Measurements from ENCODE around the gene SEBOX.

Gene SEBOX

GRCh38 chr17:28338056-28338768 lies 26.8 kb downstream of the SEBOX start:
- ATAC-seq, result no peak

- no peak for ATAC-seq
Measured at GRCh38 chr17:28335959-28336871, 28.8 kb downstream of the SEBOX start.

- ATAC-seq, result peak; percentile 98 to 99
Measured at GRCh38 chr17:28335201-28335958, 29.6 kb downstream of the SEBOX start, which contains the start of the genes IFT20 and TNFAIP1. IFT20 (minus strand) TSS chr17:28335472; CDS start chr17:28331985, 3,487 bp downstream. TNFAIP1 (plus strand) TSS chr17:28335761; CDS start chr17:28339522, 3,761 bp downstream.

- ATAC-seq, result no peak
Measured at GRCh38 chr17:28334666-28335200, 30.3 kb downstream of the SEBOX start.

- no peak for ATAC-seq
Measured at GRCh38 chr17:28334171-28334570, 30.8 kb downstream of the SEBOX start.

GRCh38 chr17:28333083-28333746 lies 31.8 kb downstream of the SEBOX start:
- no peak for ATAC-seq

GRCh38 chr17:28331891-28332420 lies 33.0 kb downstream of the SEBOX start:
- no peak for ATAC-seq

- ATAC-seq, result no peak
Measured at GRCh38 chr17:28330671-28331070, 34.3 kb downstream of the SEBOX start.

- ATAC-seq, result no peak
Measured at GRCh38 chr17:28328325-28328724, 36.7 kb downstream of the SEBOX start.

- ATAC-seq, result no peak
Measured at GRCh38 chr17:28327709-28328108, 37.3 kb downstream of the SEBOX start.

- ATAC-seq, result peak; percentile 99
Measured at GRCh38 chr17:28327031-28327607, 37.9 kb downstream of the SEBOX start.

GRCh38 chr17:28326114-28326513 lies 38.9 kb downstream of the SEBOX start:
- ATAC-seq, result no peak

- ATAC-seq, result no peak
Measured at GRCh38 chr17:28325211-28325610, 39.8 kb downstream of the SEBOX start.

- ATAC-seq, result no peak
Measured at GRCh38 chr17:28324781-28325180, 40.2 kb downstream of the SEBOX start.

GRCh38 chr17:28324267-28324745 lies 40.7 kb downstream of the SEBOX start:
- no peak for ATAC-seq

GRCh38 chr17:28320215-28321061 lies 44.6 kb downstream of the SEBOX start:
- ATAC-seq, result no peak

- no peak for ATAC-seq
Measured at GRCh38 chr17:28319598-28319935, 45.4 kb downstream of the SEBOX start.

- peak; percentile 98 to 99 for ATAC-seq
Measured at GRCh38 chr17:28318759-28319597, 46.0 kb downstream of the SEBOX start, which contains the start of gene TMEM97. TMEM97 (plus strand) TSS chr17:28319200; CDS start chr17:28319240, 40 bp downstream.

Data from activated CD4-positive, CD25-positive, alpha-beta regulatory T cell treated with anti-CD3 and anti-CD28 coated beads, Interleukin-2, amount 50 U/mL, for 24 hours (primary cell).